CD14-positive monocyte (primary cell): ENCODE results near the gene MYOCD. TPM values are rescaled to one million over a fixed set of nuclear protein-coding genes. Genes with fewer than 3 reads are reported as not detected.

ENCODE experiments used
- DNase-seq, 3 donors: peaks; one replicate each; pipeline ENCODE4 v3.0.0-alpha.2; 2011 to 2022
- H2AFZ ChIP-seq: 2 replicates; pipeline ENCODE4 v1.6.0; 2012; ENCODE audit warnings: mild to moderate bottlenecking, low read depth, low read length, inconsistent platforms; ENCODE audit not compliant: insufficient read depth, poor library complexity, severe bottlenecking
- H3K27ac ChIP-seq, 2 donors: 1 replicate in 1 of 2; 2 replicates in 1 of 2; pipeline ENCODE4 v1.5.1; 2012 to 2013; ENCODE audit warnings: low read length in 2 of 2, control low read depth in 1 of 2, inconsistent platforms in 1 of 2, low read depth in 1 of 2, mild to moderate bottlenecking in 1 of 2
- H3K27me3 ChIP-seq, 2 donors: one replicate each; pipeline versions ENCODE4 v1.6.0 to v1.6.1; 2011 to 2013; ENCODE audit warnings: low read length in 2 of 2; ENCODE audit not compliant: control insufficient read depth in 2 of 2, insufficient read depth in 2 of 2
- H3K36me3 ChIP-seq, 2 donors: replicated peaks in 1 of 2; 1 replicate in 1 of 2; 2 replicates in 1 of 2; pipeline versions ENCODE4 v1.5.1 to v1.6.1; 2012 to 2013; ENCODE audit warnings: low read length in 2 of 2, control low read depth in 1 of 2, inconsistent platforms in 1 of 2, mild to moderate bottlenecking in 1 of 2; ENCODE audit not compliant: insufficient read depth in 2 of 2, control insufficient read depth in 1 of 2
- H3K4me1 ChIP-seq, 2 donors: 1 replicate in 1 of 2; 2 replicates in 1 of 2; pipeline versions ENCODE4 v1.5.1 to v1.6.1; 2012 to 2013; ENCODE audit warnings: low read length in 2 of 2, control low read depth in 1 of 2, inconsistent platforms in 1 of 2, mild to moderate bottlenecking in 1 of 2, moderate library complexity in 1 of 2; ENCODE audit not compliant: insufficient read depth in 2 of 2, control insufficient read depth in 1 of 2
- H3K4me2 ChIP-seq: replicated peaks from 2 replicates; pipeline ENCODE3; 2012; ENCODE audit warnings: low read length, moderate library complexity, mild to moderate bottlenecking; ENCODE audit not compliant: poor library complexity, severe bottlenecking; ENCODE audit errors: extremely low read depth
- H3K4me3 ChIP-seq, 3 experiments: fragments of 200-600 bp in 1 of 3; sonication (generic) in 1 of 3; replicated peaks in 1 of 3; 1 replicate in 2 of 3; 2 replicates in 1 of 3; pipeline ENCODE4 v1.5.1; 2011 to 2013; ENCODE audit warnings: low read length in 3 of 3, mild to moderate bottlenecking in 3 of 3, control low read depth in 2 of 3, low read depth in 2 of 3, inconsistent platforms in 1 of 3, moderate library complexity in 1 of 3
- H3K79me2 ChIP-seq: 2 replicates; pipeline ENCODE4 v1.6.0; 2012; ENCODE audit warnings: mild to moderate bottlenecking, control low read depth, inconsistent platforms, low read length, moderate library complexity; ENCODE audit not compliant: insufficient read depth
- H3K9ac ChIP-seq: 2 replicates; pipeline ENCODE4 v1.6.0; 2017; ENCODE audit warnings: low read length, mild to moderate bottlenecking; ENCODE audit not compliant: insufficient read depth, poor library complexity, severe bottlenecking
- H3K9me3 ChIP-seq, 2 donors: replicated peaks in 1 of 2; 1 replicate in 1 of 2; 2 replicates in 1 of 2; pipeline versions ENCODE4 v1.5.1 to v1.6.1; 2012 to 2013; ENCODE audit warnings: low read length in 2 of 2, control low read depth in 1 of 2; ENCODE audit not compliant: control insufficient read depth in 1 of 2, insufficient read depth in 1 of 2
- H4K20me1 ChIP-seq: 2 replicates; pipeline ENCODE4 v1.6.0; 2012; ENCODE audit warnings: mild to moderate bottlenecking, low read length, control low read depth, moderate library complexity; ENCODE audit not compliant: insufficient read depth
- H3K27ac Mint-ChIP-seq, 7 donors: one replicate each; pipeline ENCODE4 v1.8.0; 2020; ENCODE audit warnings: mild to moderate bottlenecking in 7 of 7, mixed read lengths in 7 of 7, moderate library complexity in 6 of 7, inconsistent platforms in 2 of 7
- H3K27me3 Mint-ChIP-seq, 3 donors: one replicate each; pipeline ENCODE4 v1.8.0; 2021 to 2022; ENCODE audit warnings: low read depth in 3 of 3, mild to moderate bottlenecking in 3 of 3, mixed read lengths in 3 of 3, moderate library complexity in 3 of 3, inconsistent platforms in 1 of 3
- H3K36me3 Mint-ChIP-seq, 2 donors: one replicate each; pipeline ENCODE4 v1.8.0; 2020; ENCODE audit warnings: mixed read lengths in 2 of 2, inconsistent platforms in 1 of 2, mild to moderate bottlenecking in 1 of 2
- H3K4me1 Mint-ChIP-seq: one replicate; pipeline ENCODE4 v1.8.0; 2020; ENCODE audit warnings: mild to moderate bottlenecking, mixed read lengths
- H3K4me3 Mint-ChIP-seq, 2 donors: one replicate each; pipeline ENCODE4 v1.8.0; 2020; ENCODE audit warnings: mild to moderate bottlenecking in 2 of 2, mixed read lengths in 2 of 2, moderate library complexity in 1 of 2
- H3K9me3 Mint-ChIP-seq, 7 donors: one replicate each; pipeline ENCODE4 v1.8.0; 2020 to 2022; ENCODE audit warnings: mixed read lengths in 7 of 7, mild to moderate bottlenecking in 6 of 7, moderate library complexity in 6 of 7, inconsistent platforms in 2 of 7
- CTCF ChIP-seq: fragments of 200-600 bp; IDR thresholded peaks from one replicate; pipeline ENCODE4 v1.8.0; 2022; ENCODE audit warnings: antibody characterized with exemption, mild to moderate bottlenecking
- WGBS: methylation state at CpG from one replicate; pipeline ENCODE4 v1.1.5; 2013; ENCODE audit warnings: missing lambda C conversion rate; ENCODE audit not compliant: insufficient coverage; 5-methylcytosine and 5-hydroxymethylcytosine counted together
- intact Hi-C, 2 donors: fragments of 100-400 bp; cut with micrococcal nuclease; formaldehyde crosslinking; loops; one replicate each; pipeline versions ENCODE4 v1.15.0 to v1.15.1; 2023
- polyA plus RNA-seq, 3 donors: library from polyadenylated mRNA; depleted of rRNA in 1 of 3; unstranded in 2 of 3; stranded (reverse) in 1 of 3; fragments of 300-500 nt in 2 of 3; fragments of >200 nt in 1 of 3; fragmentation: Illumina TruSeq in 2 of 3; gene quantifications; 1 replicate in 2 of 3; 2 replicates in 1 of 3; pipeline ENCODE4 v1.2.3, GENCODE V29; 2012 to 2021

Gene MYOCD
- polyA plus RNA-seq, 3 donors, result not detected

GRCh38 chr17:12789481-12790248 lies 124.0 kb downstream of the MYOCD start, which contains the start of gene ARHGAP44:
ARHGAP44 (plus strand) TSS chr17:12789498; CDS start chr17:12789839, 341 bp downstream.
- Histone ChIP-seq H3K27me3 (peaks cover 17 to 33% of the 10 kb centered on the region in 2 donors), H2AFZ (no peak within 1 kb of the TSS), H3K27ac (no peak within 1 kb of the TSS), H3K4me1 (no peaks in the 10 kb centered on the region), H3K79me2 (no peaks in the 10 kb centered on the region), H3K4me3 (peak within 1 kb of the TSS in 1 of 3 experiments; percentile 38), H3K9me3 (no peaks in the 10 kb centered on the region), H3K4me2 (peak within 1 kb of the TSS; percentile 46), H3K36me3 (no peaks in the 10 kb centered on the region), H4K20me1 (no peaks in the 10 kb centered on the region), H3K9ac (no peak within 1 kb of the TSS)
- H3K36me3 Mint-ChIP-seq, result peaks cover 0 to 3% of the 10 kb centered on the region in 2 donors
- H3K27ac Mint-ChIP-seq, result peak within 1 kb of the TSS in 1 of 7 donors; percentile 7
- DNase-seq, result no peak
- under 1% methylated on average over 86 of the region's 86 CpGs for WGBS
- TF ChIP-seq CTCF, result no peak
- peaks cover 0 to 10% (median 5%) of the 10 kb centered on the region in 7 donors for H3K9me3 Mint-ChIP-seq
- peaks cover 31 to 35% (median 35%) of the 10 kb centered on the region in 3 donors for H3K27me3 Mint-ChIP-seq
- intact Hi-C loops, result no loop called here
- peaks cover 6% of the 10 kb centered on the region for H3K4me1 Mint-ChIP-seq
- peak within 1 kb of the TSS; percentile 60 to 81 for H3K4me3 Mint-ChIP-seq

GRCh38 chr17:12790249-12791106 lies 124.8 kb downstream of the MYOCD start:
- peaks cover 31 to 35% (median 35%) of the 10 kb centered on the region in 3 donors for H3K27me3 Mint-ChIP-seq
- intact Hi-C loops, result no loop called here
- peaks cover 17 to 33% of the 10 kb centered on the region in 2 donors for H3K27me3 ChIP-seq
- 22% methylated on average over 17 of the region's 27 CpGs for WGBS
- no peaks in the 10 kb centered on the region for H4K20me1 ChIP-seq
- no peak for DNase-seq
- H3K79me2 ChIP-seq, result no peaks in the 10 kb centered on the region
- peaks cover 6% of the 10 kb centered on the region for H3K4me1 Mint-ChIP-seq
- H3K4me3 Mint-ChIP-seq, result peak overlapping the region; percentile 60 to 81
- H3K9me3 Mint-ChIP-seq, result peaks cover 0 to 10% (median 5%) of the 10 kb centered on the region in 7 donors
- peaks cover 0 to 3% of the 10 kb centered on the region in 2 donors for H3K36me3 Mint-ChIP-seq
- peak overlapping the region in 1 of 7 donors; percentile 7 for H3K27ac Mint-ChIP-seq
- H3K4me2 ChIP-seq, result no peak overlapping the region
- no peaks in the 10 kb centered on the region for H3K4me1 ChIP-seq
- H3K9ac ChIP-seq, result no peak overlapping the region
- TF ChIP-seq CTCF, result no peak
- no peaks in the 10 kb centered on the region for H3K36me3 ChIP-seq
- no peaks in the 10 kb centered on the region for H3K9me3 ChIP-seq
- no peak overlapping the region for H3K27ac ChIP-seq
- peak overlapping the region in 1 of 3 experiments; percentile 38 for H3K4me3 ChIP-seq
- no peak overlapping the region for H2AFZ ChIP-seq
